HG03565 (cell line): Measurements from ENCODE around the gene FGD6.
"Not testable (repeated sequence)": the region's sequence is repeated elsewhere in the genome, so short reads cannot be mapped to it uniquely, and the experiment has no call there.

Experiments
- ATAC-seq: cut with Tn5 transposase; IDR thresholded peaks from one replicate; pipeline ENCODE4 v1.9.1; 2021; ENCODE audit warnings: mild to moderate bottlenecking, moderate library complexity; ENCODE audit not compliant: unreplicated experiment

FGD6 gene

GRCh38 chr12:95181103-95181502 is 36.2 kb downstream of the FGD6 start:
- no peak for ATAC-seq

- ATAC-seq = no peak
These were observed 38.3 kb downstream of the FGD6 start for GRCh38 chr12:95179011-95179410.

GRCh38 chr12:95178136-95178535 is 39.1 kb downstream of the FGD6 start:
- ATAC-seq = no peak

GRCh38 chr12:95177201-95177768 is 40.0 kb downstream of the FGD6 start:
- no peak for ATAC-seq

- no peak for ATAC-seq
These were observed 43.6 kb downstream of the FGD6 start for GRCh38 chr12:95173392-95174251.

GRCh38 chr12:95169368-95169767 is 47.9 kb downstream of the FGD6 start:
- ATAC-seq = no peak

GRCh38 chr12:95168746-95169145 is 48.5 kb downstream of the FGD6 start:
- no peak for ATAC-seq

GRCh38 chr12:95164656-95165055 is 52.6 kb downstream of the FGD6 start:
- ATAC-seq = no peak

- no peak for ATAC-seq
These were observed 58.3 kb downstream of the FGD6 start for GRCh38 chr12:95158919-95159318.

GRCh38 chr12:95151821-95152220 is 65.4 kb downstream of the FGD6 start:
- ATAC-seq = no peak

- no peak for ATAC-seq
These were observed 65.9 kb downstream of the FGD6 start for GRCh38 chr12:95151406-95151805.

GRCh38 chr12:95150501-95150900 is 66.8 kb downstream of the FGD6 start:
- ATAC-seq = no peak

GRCh38 chr12:95147866-95148265 is 69.4 kb downstream of the FGD6 start:
- ATAC-seq = no peak

- no peak for ATAC-seq
These were observed 70.5 kb downstream of the FGD6 start for GRCh38 chr12:95146769-95147168.

- ATAC-seq = no peak
These were observed 73.6 kb downstream of the FGD6 start for GRCh38 chr12:95143621-95144205.

GRCh38 chr12:95142431-95143151 is 74.7 kb downstream of the FGD6 start:
- ATAC-seq = no peak

GRCh38 chr12:95141310-95141709 is 76.0 kb downstream of the FGD6 start:
- ATAC-seq = no peak

- not testable (repeated sequence) for ATAC-seq
These were observed 79.2 kb downstream of the FGD6 start for GRCh38 chr12:95138031-95138430.

GRCh38 chr12:95136598-95136997 is 80.7 kb downstream of the FGD6 start:
- no peak for ATAC-seq

- ATAC-seq = no peak
These were observed 83.2 kb downstream of the FGD6 start for GRCh38 chr12:95134085-95134484.

GRCh38 chr12:95131589-95132340 is 85.5 kb downstream of the FGD6 start:
- ATAC-seq = no peak
